Fibroblast of lung (primary cell): ENCODE data around the gene WDR76. TPM values are rescaled to one million over a fixed set of nuclear protein-coding genes. Genes with fewer than 3 reads are reported as not detected.

ENCODE experiments used
- DNase-seq, 2 donors: peaks; one replicate each; pipeline versions ENCODE4 v3.0.0 to v3.0.0-alpha.2; 2010; ENCODE audit warnings: low read depth in 2 of 2
- H2AFZ ChIP-seq: 2 replicates; pipeline ENCODE4 v1.5.1; 2012; ENCODE audit warnings: low read length, control low read depth, inconsistent platforms
- H3K27ac ChIP-seq: 2 replicates; pipeline ENCODE4 v1.5.1; 2011; ENCODE audit warnings: low read length, control low read depth; ENCODE audit not compliant: insufficient read depth
- H3K27me3 ChIP-seq: 2 replicates; pipeline ENCODE4 v1.5.1; 2011; ENCODE audit warnings: mild to moderate bottlenecking, low read length; ENCODE audit not compliant: control insufficient read depth, insufficient read depth
- H3K36me3 ChIP-seq: 2 replicates; pipeline ENCODE4 v1.5.1; 2011; ENCODE audit warnings: low read length; ENCODE audit not compliant: control insufficient read depth, insufficient read depth
- H3K4me1 ChIP-seq: 2 replicates; pipeline ENCODE4 v1.5.1; 2011; ENCODE audit warnings: low read length; ENCODE audit not compliant: control insufficient read depth, insufficient read depth; ENCODE audit errors: extremely low read depth
- H3K4me2 ChIP-seq: 2 replicates; pipeline ENCODE4 v1.5.1; 2011; ENCODE audit warnings: low read length, control low read depth; ENCODE audit not compliant: insufficient read depth; ENCODE audit errors: extremely low read depth
- H3K4me3 ChIP-seq, 4 experiments: fragments of 200-600 bp in 1 of 4; sonication (generic) in 1 of 4; replicated peaks in 1 of 4; 2 replicates each; pipeline ENCODE4 v1.5.1; 2011 to 2016; ENCODE audit warnings: low read length in 4 of 4, low read depth in 3 of 4, mild to moderate bottlenecking in 3 of 4, control low read depth in 2 of 4, inconsistent platforms in 1 of 4, mixed read lengths in 1 of 4; ENCODE audit not compliant: insufficient read depth in 1 of 4; ENCODE audit errors: control extremely low read depth in 1 of 4
- H3K79me2 ChIP-seq: 2 replicates; pipeline ENCODE4 v1.5.1; 2012; ENCODE audit warnings: mild to moderate bottlenecking, low read length, inconsistent platforms; ENCODE audit not compliant: control insufficient read depth, insufficient read depth
- H3K9ac ChIP-seq: 2 replicates; pipeline ENCODE4 v1.5.1; 2011; ENCODE audit warnings: mild to moderate bottlenecking, low read length, control low read depth; ENCODE audit not compliant: insufficient read depth
- H3K9me3 ChIP-seq: 2 replicates; pipeline ENCODE4 v1.5.1; 2012; ENCODE audit warnings: low read depth, low read length; ENCODE audit not compliant: control insufficient read depth, insufficient read depth
- H4K20me1 ChIP-seq: 2 replicates; pipeline ENCODE4 v1.5.1; 2011; ENCODE audit warnings: low read length; ENCODE audit not compliant: control insufficient read depth, insufficient read depth; ENCODE audit errors: extremely low read depth
- CTCF ChIP-seq, 2 donors: IDR thresholded peaks in 1 of 2; conservative IDR thresholded peaks in 1 of 2; 1 replicate in 1 of 2; 2 replicates in 1 of 2; pipeline ENCODE4 v1.5.1; 2011 to 2012; ENCODE audit warnings: low read length in 2 of 2, control low read depth in 1 of 2, inconsistent platforms in 1 of 2, low read depth in 1 of 2, mild to moderate bottlenecking in 1 of 2
- EZH2 ChIP-seq: IDR thresholded peaks from 2 replicates; pipeline ENCODE4 v1.5.1; 2012; ENCODE audit warnings: low read length, control low read depth, mild to moderate bottlenecking; ENCODE audit errors: missing control alignments
- polyA plus RNA-seq, 2 donors: library from polyadenylated mRNA; depleted of rRNA in 1 of 2; stranded (reverse) in 1 of 2; unstranded in 1 of 2; fragments of >200 nt; gene quantifications; 2 replicates each; pipeline ENCODE4 v1.2.1, GENCODE V29; 2011 to 2012; ENCODE audit warnings: missing spikeins in 1 of 2
- total RNA-seq: library from RNA; depleted of rRNA; stranded (reverse); fragments of >200 nt; gene quantifications from 2 replicates; pipeline ENCODE4 v1.2.1, GENCODE V29; 2014

The WDR76 gene
- total and polyA plus RNA-seq, 2 donors (not counting 1 experiment from before 2014, with no cell fraction given): 5.8 to 11.6 TPM

- H3K4me1 ChIP-seq: peaks cover 3% of the 10 kb centered on the region
- no peak overlapping the region for H3K9ac ChIP-seq
- no peak overlapping the region for H3K4me3 ChIP-seq
- no peak overlapping the region for H3K27ac ChIP-seq
- H2AFZ ChIP-seq: no peak overlapping the region
- no peak for TF ChIP-seq CTCF (conservative IDR thresholded peaks at IDR 0.05 in 1 of 2, IDR thresholded peaks at IDR 0.05 in 1 of 2; ENCODE audit: low read depth in 1 of 2, low read length in 2 of 2)
- no peak for TF ChIP-seq EZH2
- no peaks in the 10 kb centered on the region for H3K27me3 ChIP-seq
- no peaks in the 10 kb centered on the region for H4K20me1 ChIP-seq
- H3K79me2 ChIP-seq: no peaks in the 10 kb centered on the region
- no peak overlapping the region for H3K4me2 ChIP-seq
- peaks cover under 1% of the 10 kb centered on the region for H3K36me3 ChIP-seq
- DNase-seq: no peak
- H3K9me3 ChIP-seq: no peaks in the 10 kb centered on the region
Observed at GRCh38 chr15:43896543-43896942, 69.7 kb downstream of the WDR76 start.

DNA sequence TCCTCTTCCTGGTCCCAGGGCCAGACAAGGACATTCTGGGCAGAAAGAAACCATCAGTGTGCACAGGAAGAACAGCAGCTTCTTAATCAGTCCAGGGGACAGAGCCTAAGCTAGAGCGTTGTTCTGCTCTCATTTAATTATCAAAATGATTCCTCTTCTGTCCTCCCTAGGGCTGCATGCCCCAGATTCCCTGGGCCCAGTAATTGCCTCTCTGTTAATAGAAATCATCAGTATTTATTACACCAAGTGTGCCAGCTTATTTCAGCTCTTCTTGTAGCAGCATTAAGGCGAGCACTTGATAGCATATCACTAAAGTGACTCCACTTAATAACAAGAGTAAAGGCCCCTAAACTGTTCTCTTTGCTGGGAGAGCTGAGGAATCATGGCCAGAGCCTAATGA, 72.1 kb downstream of the WDR76 start:
- no peaks in the 10 kb centered on the region for H3K79me2 ChIP-seq
- H3K9ac ChIP-seq: no peak overlapping the region
- no peaks in the 10 kb centered on the region for H3K9me3 ChIP-seq
- no peaks in the 10 kb centered on the region for H3K27me3 ChIP-seq
- H3K4me1 ChIP-seq: peaks cover 3% of the 10 kb centered on the region
- H3K27ac ChIP-seq: no peak overlapping the region
- peaks cover 2% of the 10 kb centered on the region for H3K36me3 ChIP-seq
- no peak overlapping the region for H2AFZ ChIP-seq
- no peak overlapping the region for H3K4me3 ChIP-seq
- TF ChIP-seq CTCF (conservative IDR thresholded peaks at IDR 0.05 in 1 of 2, IDR thresholded peaks at IDR 0.05 in 1 of 2; ENCODE audit: low read depth in 1 of 2, low read length in 2 of 2) (no peak), EZH2 (no peak)
- DNase-seq: no peak
- no peaks in the 10 kb centered on the region for H4K20me1 ChIP-seq
- no peak overlapping the region for H3K4me2 ChIP-seq

GRCh38 chr15:43899928-43900327, 73.1 kb downstream of the WDR76 start:
- DNase-seq: no peak
- Histone ChIP-seq H2AFZ (no peak overlapping the region), H3K9me3 (no peaks in the 10 kb centered on the region), H3K27me3 (no peaks in the 10 kb centered on the region), H3K4me2 (no peak overlapping the region), H3K4me3 (no peak overlapping the region), H3K4me1 (peaks cover 3% of the 10 kb centered on the region), H4K20me1 (no peaks in the 10 kb centered on the region), H3K36me3 (peaks cover 2% of the 10 kb centered on the region), H3K27ac (no peak overlapping the region), H3K79me2 (no peaks in the 10 kb centered on the region), H3K9ac (no peak overlapping the region)
- TF ChIP-seq EZH2 (no peak), CTCF (conservative IDR thresholded peaks at IDR 0.05 in 1 of 2, IDR thresholded peaks at IDR 0.05 in 1 of 2; ENCODE audit: low read depth in 1 of 2, low read length in 2 of 2) (no peak)
